GM10266 (cell line): ENCODE data around the gene DENND1A.

Source experiments
- DNase-seq: peaks from one replicate; pipeline ENCODE4 v3.0.0; 2012; ENCODE audit errors: extremely low spot score
- CTCF ChIP-seq: IDR thresholded peaks from 2 replicates; pipeline ENCODE4 v1.5.1; 2012; ENCODE audit warnings: mild to moderate bottlenecking, low read depth; ENCODE audit not compliant: control insufficient read depth, insufficient read depth; ENCODE audit errors: missing control alignments

Gene DENND1A

GRCh38 chr9:123447934-123448646, 481.8 kb downstream of the DENND1A start:
- DNase-seq: no peak

GRCh38 chr9:123445981-123446610, 483.8 kb downstream of the DENND1A start:
- no peak for DNase-seq
- no peak for TF ChIP-seq CTCF

More at GRCh38 chr9:123447934-123448646, 481.8 kb downstream of the DENND1A start:
- TF ChIP-seq CTCF: no peak

- DNase-seq: no peak
- TF ChIP-seq CTCF: no peak
Observed at GRCh38 chr9:123445116-123445515, 484.8 kb downstream of the DENND1A start.

- DNase-seq: no peak
- no peak for TF ChIP-seq CTCF
Observed at GRCh38 chr9:123441769-123442168, 488.2 kb downstream of the DENND1A start.

GRCh38 chr9:123440256-123440655, 489.7 kb downstream of the DENND1A start:
- DNase-seq: no peak
- no peak for TF ChIP-seq CTCF

GRCh38 chr9:123438821-123439220, 491.1 kb downstream of the DENND1A start:
- no peak for TF ChIP-seq CTCF
- no peak for DNase-seq

GRCh38 chr9:123438321-123438720, 491.6 kb downstream of the DENND1A start:
- TF ChIP-seq CTCF: no peak

More at GRCh38 chr9:123438321-123438720, 491.6 kb downstream of the DENND1A start:
- no peak for DNase-seq
